NOMO-1 treated with DMSO at 0.1 percent for 48 hours (cell line): ENCODE results near the gene RXRB.
A peak's percentile ranks its signal among the peaks of the same experiment; 100 is the strongest.
"Not testable (repeated sequence)": the region's sequence is repeated elsewhere in the genome, so short reads cannot be mapped to it uniquely, and the experiment has no call there.

ENCODE experiments used
- DNase-seq: peaks from one replicate; lab custom pipeline; 2025; ENCODE audit not compliant: unreplicated experiment; lab: John Stamatoyannopoulos, UW

Gene RXRB

GRCh38 chr6:33164665-33165373 lies 35.6 kb downstream of the RXRB start:
- no peak for DNase-seq

GRCh38 chr6:33164176-33164575 lies 36.3 kb downstream of the RXRB start:
- no peak for DNase-seq

- no peak for DNase-seq
Observed at GRCh38 chr6:33163540-33163939, 36.9 kb downstream of the RXRB start.

- DNase-seq: peak; percentile 74
Observed at GRCh38 chr6:33161354-33162331, 38.8 kb downstream of the RXRB start.

GRCh38 chr6:33160728-33161344 lies 39.6 kb downstream of the RXRB start:
- peak; percentile 33 for DNase-seq

- DNase-seq: no peak
Observed at GRCh38 chr6:33160096-33160495, 40.4 kb downstream of the RXRB start.

GRCh38 chr6:33156964-33157363 lies 43.5 kb downstream of the RXRB start:
- DNase-seq: no peak

GRCh38 chr6:33156561-33156960 lies 43.9 kb downstream of the RXRB start:
- no peak for DNase-seq

GRCh38 chr6:33154349-33154748 lies 46.1 kb downstream of the RXRB start:
- no peak for DNase-seq

- DNase-seq: no peak
Observed at GRCh38 chr6:33151050-33151449, 49.4 kb downstream of the RXRB start.

GRCh38 chr6:33150560-33150959 lies 49.9 kb downstream of the RXRB start:
- not testable (repeated sequence) for DNase-seq

GRCh38 chr6:33147807-33148666 lies 52.4 kb downstream of the RXRB start:
- peak; percentile 49 for DNase-seq

GRCh38 chr6:33144373-33144772 lies 56.1 kb downstream of the RXRB start:
- peak; percentile 93 for DNase-seq
